Fibroblast of skin of abdomen (primary cell): ENCODE data around the gene AP2B1.

Source experiments
- DNase-seq: peaks from one replicate; pipeline ENCODE4 v3.0.0-alpha.2; 2013

Gene AP2B1

GRCh38 chr17:35731917-35732805, 145.0 kb downstream of the AP2B1 start:
- DNase-seq: no peak

- no peak for DNase-seq
These were observed 145.6 kb downstream of the AP2B1 start for GRCh38 chr17:35732806-35733136.

GRCh38 chr17:35733366-35733765, 146.2 kb downstream of the AP2B1 start:
- DNase-seq: no peak

GRCh38 chr17:35734396-35734795, 147.3 kb downstream of the AP2B1 start:
- no peak for DNase-seq

- no peak for DNase-seq
These were observed 148.1 kb downstream of the AP2B1 start for GRCh38 chr17:35735036-35735805.

GRCh38 chr17:35736236-35736635, 149.1 kb downstream of the AP2B1 start:
- DNase-seq: no peak

GRCh38 chr17:35738519-35739133, 151.5 kb downstream of the AP2B1 start:
- DNase-seq: no peak

- DNase-seq: no peak
These were observed 153.1 kb downstream of the AP2B1 start for GRCh38 chr17:35740216-35740615.

- no peak for DNase-seq
These were observed 154.1 kb downstream of the AP2B1 start for GRCh38 chr17:35740997-35741931.

- no peak for DNase-seq
These were observed 155.4 kb downstream of the AP2B1 start for GRCh38 chr17:35742496-35742895.

- DNase-seq: no peak
These were observed 155.9 kb downstream of the AP2B1 start for GRCh38 chr17:35742896-35743477.

GRCh38 chr17:35743626-35744328, 156.7 kb downstream of the AP2B1 start:
- peak; percentile 25 for DNase-seq

GRCh38 chr17:35744830-35745229, 157.7 kb downstream of the AP2B1 start:
- no peak for DNase-seq

- no peak for DNase-seq
These were observed 158.1 kb downstream of the AP2B1 start for GRCh38 chr17:35745246-35745645.

- no peak for DNase-seq
These were observed 158.7 kb downstream of the AP2B1 start for GRCh38 chr17:35745749-35746320.

- DNase-seq: peak; percentile 68
These were observed 160.5 kb downstream of the AP2B1 start for GRCh38 chr17:35747540-35748017.

GRCh38 chr17:35748341-35748841, 161.3 kb downstream of the AP2B1 start:
- DNase-seq: no peak

GRCh38 chr17:35748979-35749378, 161.9 kb downstream of the AP2B1 start:
- no peak for DNase-seq

GRCh38 chr17:35749560-35750412, 162.7 kb downstream of the AP2B1 start:
- peak; percentile 27 for DNase-seq
